HG02973 (cell line): Measurements from ENCODE around the gene PYGO1.
"Not testable (repeated sequence)": the region's sequence is repeated elsewhere in the genome, so short reads cannot be mapped to it uniquely, and the experiment has no call there.

ENCODE experiments used
- ATAC-seq: cut with Tn5 transposase; IDR thresholded peaks from one replicate; pipeline ENCODE4 v1.9.1; 2021; ENCODE audit warnings: moderate library complexity; ENCODE audit not compliant: unreplicated experiment

PYGO1 gene, protein sequence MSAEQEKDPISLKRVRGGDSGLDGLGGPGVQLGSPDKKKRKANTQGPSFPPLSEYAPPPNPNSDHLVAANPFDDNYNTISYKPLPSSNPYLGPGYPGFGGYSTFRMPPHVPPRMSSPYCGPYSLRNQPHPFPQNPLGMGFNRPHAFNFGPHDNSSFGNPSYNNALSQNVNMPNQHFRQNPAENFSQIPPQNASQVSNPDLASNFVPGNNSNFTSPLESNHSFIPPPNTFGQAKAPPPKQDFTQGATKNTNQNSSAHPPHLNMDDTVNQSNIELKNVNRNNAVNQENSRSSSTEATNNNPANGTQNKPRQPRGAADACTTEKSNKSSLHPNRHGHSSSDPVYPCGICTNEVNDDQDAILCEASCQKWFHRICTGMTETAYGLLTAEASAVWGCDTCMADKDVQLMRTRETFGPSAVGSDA

DNA sequence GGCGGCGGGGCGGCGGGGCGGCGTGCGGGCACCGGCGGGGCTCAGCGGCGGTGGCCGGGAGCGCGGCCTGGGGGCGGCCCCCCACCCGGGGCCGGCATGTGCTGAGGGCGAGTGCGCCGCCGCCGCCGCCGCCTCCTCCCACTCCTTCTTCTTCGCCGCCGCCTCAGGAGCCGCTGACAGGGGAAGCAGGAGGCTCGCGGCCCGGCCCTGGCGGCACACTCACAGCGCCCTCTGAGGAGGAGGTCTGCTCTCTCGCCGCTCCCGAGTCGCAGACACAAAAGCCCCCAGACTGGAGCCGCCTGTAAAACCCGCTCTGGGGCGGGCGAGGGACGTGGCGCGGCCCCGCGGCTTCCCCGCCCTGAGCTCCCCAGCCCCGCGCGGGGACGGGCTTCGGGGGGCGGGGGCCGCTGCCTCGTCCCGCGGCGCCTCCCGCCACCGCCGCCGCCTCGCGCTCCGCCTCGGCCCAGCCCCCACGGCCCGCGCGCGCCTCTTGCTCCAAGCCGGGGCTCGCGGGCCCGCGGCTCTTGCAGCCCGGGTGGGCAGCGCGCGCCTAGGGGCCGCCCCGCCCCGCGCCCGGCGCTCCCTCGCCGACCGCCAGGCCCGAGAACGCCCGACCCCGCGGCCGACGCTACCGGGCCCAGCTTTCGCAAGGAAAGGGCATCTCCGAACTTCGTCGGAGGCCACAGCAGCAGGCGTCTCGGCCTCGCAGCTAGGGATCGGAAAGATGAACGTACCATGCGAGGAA is at the start of gene PYGO1:
PYGO1 (minus strand) TSS at position 276 of the 745 bp plus-strand sequence. CDS start 462 bp downstream, outside the sequence.
- peak; percentile 73 for ATAC-seq

DNA sequence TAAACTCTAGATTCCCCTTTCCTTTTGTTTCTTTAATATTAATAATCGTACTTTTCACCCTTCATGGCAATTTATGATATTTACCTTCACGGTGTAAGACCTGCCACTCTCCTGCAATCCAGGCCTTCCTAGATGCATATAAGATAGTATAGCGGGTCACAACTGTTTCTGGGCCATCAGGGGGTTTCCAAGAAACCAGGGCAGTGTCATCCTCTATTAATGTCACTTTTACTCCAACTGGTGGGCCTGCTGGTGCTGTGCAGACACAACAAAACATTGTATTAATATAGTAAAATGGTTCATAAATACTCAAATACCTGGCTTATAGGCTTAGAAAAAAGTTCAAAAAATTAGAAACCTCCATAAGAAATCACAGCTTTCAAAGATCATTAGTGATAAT is 48.9 kb upstream of the PYGO1 start:
- no peak for ATAC-seq

DNA sequence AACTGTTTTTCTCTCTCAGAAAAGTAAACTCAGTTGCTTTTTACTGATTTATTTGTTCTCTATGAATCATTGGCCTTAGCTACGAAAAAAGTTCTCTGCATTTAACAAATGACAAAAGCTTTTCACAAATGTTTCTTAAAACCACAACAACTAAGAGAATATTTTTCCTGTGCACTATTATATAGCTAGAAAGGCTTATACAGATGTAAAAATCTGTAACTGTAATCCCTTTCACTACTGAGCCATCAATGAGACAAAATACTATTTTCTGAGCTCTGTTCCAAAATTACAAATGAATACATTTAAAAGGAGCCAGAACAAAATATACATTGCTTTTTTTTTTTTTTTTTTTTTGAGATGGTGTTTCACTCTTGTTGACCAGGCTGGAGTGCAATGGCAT is 45.6 kb upstream of the PYGO1 start:
- ATAC-seq = no peak

DNA sequence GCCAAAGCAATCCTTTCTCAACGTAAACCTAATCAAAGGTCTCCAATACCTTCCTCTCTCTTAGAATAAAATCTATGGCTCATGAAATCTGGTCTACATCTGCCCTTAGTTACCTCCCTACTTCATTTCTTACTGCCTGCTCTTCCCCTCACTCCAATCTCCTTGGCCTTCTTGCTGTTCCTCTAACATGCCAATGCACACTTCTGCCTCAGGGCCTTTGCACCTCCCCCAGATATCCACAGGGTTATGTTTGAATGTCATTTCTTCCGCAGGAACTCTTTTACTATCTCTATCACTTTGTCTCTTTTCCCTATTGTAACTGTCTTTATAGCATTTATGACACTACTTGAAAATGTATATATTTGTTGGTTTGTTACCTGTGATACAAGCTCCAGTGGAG is 44.3 kb upstream of the PYGO1 start:
- no peak for ATAC-seq

DNA sequence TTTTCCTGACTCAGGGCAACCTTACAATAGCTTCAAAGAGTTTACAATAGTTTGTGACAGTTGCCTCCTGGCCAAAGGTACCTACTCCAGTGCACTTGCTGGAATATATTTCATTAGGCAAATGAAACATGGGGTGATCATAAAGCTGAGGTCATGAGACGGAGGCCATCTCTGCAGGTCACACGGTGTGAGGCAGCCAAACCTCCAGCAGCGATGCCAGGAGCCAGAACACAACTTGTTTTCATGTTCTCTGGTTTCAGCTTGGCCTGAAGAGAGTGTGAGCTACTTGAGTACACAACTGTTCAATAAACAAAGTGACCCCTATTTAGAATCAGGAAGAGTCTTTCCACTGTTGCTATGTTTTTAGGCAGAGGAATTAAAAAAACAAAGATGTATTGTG is 42.7 kb upstream of the PYGO1 start:
- no peak for ATAC-seq

DNA sequence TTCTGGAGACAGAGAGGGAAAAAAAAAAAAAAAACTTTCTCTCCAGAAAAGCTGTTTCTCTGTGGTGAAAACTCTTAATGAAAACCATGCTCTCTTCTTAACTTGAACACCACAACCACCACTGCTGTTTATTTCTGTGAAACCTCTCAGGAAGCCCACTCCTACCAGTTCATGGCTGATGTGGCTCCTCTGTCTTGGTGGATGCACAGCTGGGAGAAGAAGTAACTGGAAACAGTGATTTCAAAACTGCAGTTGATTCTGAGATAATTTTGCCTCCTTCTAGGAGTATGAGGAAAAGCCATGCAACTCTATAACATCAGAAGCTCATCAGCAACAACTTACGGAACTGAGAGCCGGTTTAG is 40.2 kb upstream of the PYGO1 start:
- ATAC-seq = no peak

DNA sequence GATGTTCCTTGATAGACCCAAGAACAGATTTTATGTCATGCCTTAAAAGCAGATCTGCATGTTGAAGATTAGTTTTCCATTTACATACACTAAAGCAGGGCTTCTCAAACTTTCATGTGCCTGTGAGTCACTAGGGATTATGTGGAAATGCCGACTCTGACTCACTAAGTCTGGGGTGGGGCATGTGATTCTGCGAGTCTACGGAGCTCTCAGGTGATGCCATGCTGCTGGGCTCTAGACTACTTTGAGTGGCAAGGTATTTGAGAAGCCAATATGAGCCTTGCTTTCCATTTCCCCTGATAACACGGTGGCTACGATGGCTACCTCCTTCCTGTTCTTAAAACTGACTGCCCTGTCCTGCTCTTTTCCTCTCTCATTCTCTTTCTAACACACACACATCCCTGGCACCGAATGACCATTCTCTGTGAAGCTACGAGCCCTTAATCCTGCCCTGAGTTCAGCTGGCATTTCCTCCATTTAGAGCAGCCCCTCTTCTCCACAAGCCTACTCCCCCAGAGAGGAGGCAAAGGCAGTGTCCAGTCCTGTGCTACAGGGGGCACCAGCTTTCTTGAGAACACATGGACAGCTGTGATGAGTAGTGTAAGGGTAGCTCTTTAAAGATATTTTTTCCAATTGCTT is 39.7 kb upstream of the PYGO1 start:
- no peak for ATAC-seq

DNA sequence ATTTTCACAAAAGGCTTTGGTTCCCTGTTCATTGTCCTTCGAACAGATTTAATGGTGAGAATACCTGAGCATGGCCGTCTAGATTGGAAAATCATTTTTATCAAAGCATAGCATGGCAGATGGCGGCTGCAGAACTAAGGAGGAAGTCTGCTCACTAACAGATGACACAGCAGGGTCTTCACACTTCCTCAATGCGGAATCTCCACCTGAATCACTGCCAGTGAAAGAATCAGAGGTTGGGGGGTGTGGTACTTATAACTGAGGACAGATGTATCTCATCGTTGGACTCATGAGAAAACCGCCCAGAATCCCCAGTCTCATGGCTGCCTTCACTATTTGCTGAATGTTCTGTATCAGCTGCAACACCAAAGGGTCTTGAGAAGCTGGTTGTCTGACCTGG is 31.6 kb upstream of the PYGO1 start:
- no peak for ATAC-seq

DNA sequence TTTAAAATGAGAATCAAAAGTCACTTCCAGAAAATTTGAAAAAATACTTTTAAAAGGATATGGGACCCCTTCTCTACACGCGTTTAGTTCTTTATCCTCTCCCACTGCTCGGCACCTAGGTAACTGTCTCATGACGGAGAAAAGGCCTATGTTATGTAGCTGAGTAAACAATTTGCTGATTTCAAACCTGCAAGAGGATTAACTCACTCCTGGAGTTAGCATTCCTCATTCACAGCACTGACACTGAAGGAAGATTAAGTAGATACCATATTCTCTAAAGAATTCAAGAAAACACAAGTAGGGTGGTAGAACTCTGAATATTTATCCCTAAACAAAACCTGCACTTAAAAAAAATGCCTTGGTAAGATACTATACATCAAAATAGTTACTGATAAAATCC is 30.2 kb upstream of the PYGO1 start:
- no peak for ATAC-seq

DNA sequence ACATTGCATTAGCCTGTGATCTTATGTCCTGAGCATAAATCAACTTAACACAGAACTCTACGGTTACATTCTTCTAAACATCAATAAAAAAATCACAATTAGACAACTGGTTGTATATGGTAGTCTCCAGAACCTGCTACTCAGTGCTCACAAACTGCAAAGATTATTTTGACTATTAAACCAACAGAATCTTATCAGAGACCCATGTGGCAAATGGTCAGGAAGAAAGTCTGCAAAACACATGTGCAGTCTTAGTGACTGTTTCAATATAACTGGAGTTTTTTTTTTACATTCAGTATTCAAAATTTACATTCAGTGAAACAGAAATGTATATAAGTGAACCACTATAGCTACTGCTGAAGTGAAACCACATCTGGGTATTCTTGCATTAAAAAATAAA is 27.3 kb upstream of the PYGO1 start:
- no peak for ATAC-seq

DNA sequence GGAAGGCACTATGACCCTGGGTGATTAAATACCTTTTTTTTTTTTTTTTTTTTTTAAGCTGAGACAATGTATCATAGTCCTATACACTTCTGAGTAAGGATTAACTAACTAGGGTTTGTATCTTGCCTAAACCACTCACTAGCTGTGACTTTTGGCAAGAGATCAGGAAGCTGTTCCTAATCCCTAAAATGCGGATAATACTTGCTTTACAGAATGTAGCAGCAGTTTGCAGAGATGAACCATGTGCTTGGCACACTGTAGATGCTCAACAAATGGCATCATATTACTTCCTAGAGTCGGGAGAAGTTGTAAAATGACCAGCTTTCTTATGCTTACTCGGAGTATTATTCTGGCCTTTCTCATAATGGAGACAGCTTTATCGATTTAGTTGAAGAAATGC is 25.6 kb upstream of the PYGO1 start:
- no peak for ATAC-seq

DNA sequence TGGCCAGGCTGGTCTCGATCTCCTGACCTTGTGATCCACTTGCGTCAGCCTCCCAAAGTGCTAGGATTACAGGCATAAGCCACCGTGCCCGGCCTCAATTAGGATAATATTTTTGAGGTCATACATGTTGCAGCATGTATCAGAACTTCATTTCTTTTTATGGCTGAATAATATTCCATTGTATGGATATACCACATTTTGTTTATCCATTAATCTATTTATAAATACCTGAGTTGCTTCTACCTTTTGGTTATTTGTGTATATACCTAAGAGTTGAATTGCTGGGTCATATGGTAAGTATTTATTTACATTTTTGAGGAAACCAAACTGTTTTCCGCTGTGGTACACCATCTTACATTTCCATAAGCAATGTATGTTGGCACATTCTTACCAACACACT is 18.1 kb upstream of the PYGO1 start:
- no peak for ATAC-seq

DNA sequence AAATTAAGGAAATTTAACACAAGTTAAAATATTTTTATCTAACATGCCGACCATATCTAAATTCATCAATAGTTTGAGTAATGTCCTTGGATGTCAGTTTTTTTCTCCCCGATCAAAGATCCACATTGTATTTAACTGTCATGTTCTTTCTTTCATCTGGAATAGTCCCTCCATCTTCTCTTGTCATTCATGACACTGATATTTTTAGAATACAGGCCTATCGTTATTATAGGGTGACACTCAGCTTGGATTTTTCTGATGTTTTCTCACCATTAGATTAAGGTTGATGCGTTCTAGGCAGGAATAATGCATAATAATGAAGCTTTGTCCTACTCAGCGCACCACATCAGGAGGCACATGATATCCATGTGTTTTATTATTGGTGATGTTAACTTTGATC is 13.2 kb upstream of the PYGO1 start:
- no peak for ATAC-seq

DNA sequence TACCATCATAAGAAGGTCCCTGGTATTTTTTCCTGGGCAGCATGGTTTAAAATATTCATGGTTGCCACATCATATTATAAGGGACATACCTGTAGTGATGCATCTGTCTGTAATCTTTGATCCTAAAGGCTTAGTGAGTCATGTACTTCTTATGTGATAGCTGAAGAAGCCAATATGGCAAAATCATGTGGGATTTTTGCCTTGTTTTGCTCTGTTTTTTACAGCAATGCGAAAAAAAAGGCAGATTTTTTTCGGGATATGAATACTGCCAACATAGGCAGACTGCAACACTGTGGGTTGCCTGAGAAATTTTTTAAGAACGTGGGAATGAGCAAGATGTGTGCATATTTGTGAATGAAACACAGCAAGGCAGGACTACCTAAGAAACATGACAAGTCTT is 11.3 kb upstream of the PYGO1 start:
- ATAC-seq = no peak

DNA sequence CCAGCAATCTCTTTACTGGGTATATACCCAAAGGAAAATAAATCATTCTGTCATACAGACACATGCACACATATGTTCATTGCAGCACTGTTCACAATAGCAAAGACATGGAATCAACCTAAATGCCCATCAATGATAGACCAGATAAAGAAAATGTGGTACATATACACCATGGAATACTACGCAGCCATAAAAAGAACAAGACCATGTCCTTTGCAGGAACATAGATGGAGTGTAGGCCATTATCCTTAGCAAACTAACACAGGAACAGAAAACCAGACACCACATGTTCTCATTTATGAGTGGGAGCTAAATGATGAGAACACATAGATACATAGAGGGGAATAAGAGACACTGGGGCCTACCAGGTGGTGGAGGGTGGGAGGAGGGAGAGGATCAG is 4.9 kb upstream of the PYGO1 start:
- not testable (repeated sequence) for ATAC-seq

DNA sequence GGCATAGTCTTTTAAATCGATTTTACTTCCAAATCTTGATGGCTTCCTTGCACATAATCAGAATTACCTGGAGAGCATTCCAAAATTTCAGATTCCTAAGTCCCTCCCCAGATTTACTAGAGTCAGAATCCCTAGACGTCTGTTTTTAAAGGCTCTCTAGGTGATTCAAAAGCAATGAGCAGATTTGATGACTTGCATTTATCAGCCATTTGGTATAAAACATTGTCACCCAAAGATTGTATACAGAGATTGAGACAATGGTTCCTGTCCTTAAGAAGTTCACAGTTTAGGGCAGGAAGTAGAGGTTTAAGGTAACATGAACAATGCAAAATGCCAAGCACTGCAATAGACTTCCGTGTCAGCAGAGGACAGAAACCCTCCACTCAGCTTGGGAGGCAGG is 2.6 kb upstream of the PYGO1 start:
- ATAC-seq = no peak

DNA sequence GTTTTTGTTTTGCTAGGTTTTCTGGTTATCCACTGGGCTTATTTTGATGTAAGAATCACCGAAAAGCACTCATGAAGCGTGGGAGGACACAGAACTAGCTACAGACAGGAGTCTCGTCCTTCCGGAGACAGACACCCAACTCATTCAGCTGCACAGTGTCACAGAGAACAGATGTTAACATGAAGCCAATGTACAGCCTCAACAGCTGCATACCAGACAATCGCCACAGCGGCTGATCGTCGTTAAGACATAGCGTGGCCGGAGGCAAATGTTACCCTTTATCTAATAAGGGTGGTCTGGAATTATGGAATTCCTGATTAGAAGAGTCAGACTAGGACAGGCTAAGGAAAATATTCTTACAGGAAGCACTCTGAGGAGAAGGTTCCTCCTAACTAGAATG is 1.1 kb upstream of the PYGO1 start:
- no peak for ATAC-seq

DNA sequence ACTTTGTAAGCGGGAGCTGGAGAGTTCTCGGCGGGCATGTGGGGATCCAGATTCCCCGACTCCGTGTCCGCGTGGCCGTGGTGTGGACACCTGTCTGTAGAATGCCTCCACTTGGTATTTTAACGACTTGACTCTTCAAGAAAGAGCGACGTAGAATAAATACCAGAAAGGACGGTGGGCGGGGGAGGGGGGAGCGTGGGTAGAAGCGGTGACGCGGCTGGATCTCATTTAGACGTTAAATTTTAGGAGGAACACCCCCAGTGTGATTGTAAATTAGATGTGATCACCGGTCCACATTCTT is 620 bp upstream of the PYGO1 start:
- ATAC-seq = no peak

DNA sequence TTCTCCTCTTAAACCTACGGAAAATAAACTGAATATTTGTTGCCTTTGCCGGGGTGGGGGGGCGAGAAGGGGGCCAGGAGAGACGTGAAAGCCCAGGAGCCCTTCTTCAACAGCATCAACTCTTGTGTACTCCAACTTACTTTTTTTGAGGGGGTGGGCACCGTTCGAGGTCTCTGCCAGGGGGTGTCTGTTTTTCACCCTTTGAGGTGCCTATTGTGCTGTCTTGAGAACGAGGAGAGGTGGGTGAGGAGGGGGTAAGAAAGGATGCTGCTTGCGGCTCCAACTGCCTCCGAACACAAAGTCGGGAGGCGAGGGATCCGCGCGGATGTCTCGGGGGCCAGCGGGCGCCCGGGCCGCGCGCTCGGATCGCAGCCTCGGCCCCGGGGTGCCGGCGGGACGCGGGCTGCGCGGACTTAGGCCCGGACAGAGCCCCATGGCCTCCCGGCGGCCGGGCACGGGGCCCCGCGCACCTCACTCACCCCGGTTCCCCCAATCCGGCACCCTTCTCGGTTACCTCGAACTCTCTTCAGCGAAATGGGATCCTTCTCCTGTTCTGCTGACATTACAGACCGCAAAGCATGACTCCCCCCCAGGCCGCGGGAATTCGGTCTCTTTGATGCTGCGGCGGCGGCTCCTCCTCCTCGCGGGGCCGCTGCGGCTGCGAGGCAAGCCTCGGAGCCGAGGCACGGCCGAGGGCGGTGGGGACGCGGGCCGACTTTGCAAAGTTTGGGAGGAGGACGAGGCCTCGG is 650 bp downstream of the PYGO1 start:
- ATAC-seq = no peak

DNA sequence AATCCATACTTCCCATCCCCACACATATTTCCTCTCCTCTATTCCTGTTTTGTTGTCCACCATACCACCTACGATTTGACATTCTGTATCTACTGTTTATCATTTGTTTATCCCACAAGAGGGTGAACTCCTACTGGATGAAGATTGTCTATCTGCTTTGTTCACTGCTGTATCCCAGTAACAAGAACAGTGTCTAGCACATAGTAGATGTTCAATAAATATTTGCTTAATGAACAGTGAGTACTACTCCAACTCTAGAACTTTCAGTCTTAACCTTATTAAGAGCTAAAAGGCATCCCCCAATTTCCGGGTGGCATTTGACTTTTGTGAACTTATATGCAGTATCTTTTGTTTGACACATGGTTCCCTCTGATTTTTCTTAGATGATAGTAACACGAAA is 1.3 kb downstream of the PYGO1 start:
- no peak for ATAC-seq

DNA sequence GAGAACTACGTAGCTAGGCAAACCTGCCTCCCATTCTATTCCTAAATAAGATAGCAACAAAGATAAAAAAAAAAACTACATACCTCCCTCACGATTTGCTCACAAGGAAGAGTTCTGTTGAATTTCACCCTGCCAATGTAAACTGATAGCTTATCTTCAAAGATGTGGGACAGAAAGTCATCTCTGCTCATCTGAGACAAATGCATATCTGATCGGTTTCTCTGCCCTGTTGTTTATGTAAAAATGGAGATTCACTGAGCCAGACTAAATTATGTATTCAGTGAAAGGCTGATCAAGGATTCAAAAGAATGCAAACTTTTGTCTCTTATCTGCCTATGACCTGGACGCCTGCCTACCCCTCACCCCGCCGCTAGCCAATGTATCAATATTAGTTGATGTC is 11.2 kb downstream of the PYGO1 start:
- ATAC-seq = no peak

DNA sequence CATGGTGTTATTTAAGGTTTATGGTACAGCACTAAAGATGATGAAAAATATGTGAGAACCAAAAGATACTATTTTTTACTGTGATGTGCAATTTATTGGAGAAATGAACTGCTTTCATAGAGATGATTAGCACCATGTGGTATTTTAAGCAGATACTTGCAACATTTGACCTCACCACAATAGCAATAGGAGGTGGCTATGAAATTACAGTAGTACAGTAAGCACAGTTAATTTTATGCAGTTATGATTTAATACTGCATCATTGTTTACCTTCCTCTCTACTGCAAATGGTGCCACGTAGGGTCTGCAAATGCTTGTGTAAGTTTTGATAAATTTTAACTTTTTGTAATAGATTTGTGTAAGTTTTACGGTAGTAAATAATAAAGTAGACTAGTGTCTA is 14.0 kb downstream of the PYGO1 start:
- ATAC-seq = no peak
